ENCODE data around the gene CASQ2. TPM values are rescaled to one million over a fixed set of nuclear protein-coding genes. Genes with fewer than 3 reads are reported as not detected.

CASQ2 gene
- total and polyA plus RNA-seq, 2 donors (not counting 1 experiment from before 2014, with no cell fraction given): not detected

GRCh38 chr1:115710859-115711624, 57.5 kb downstream of the CASQ2 start:
- Mint-ChIP-seq H3K27ac (no peak overlapping the region), H3K27me3 (peaks cover 7% of the 10 kb centered on the region), H3K9me3 (ENCODE audit: insufficient read depth) (no peaks in the 10 kb centered on the region), H3K4me3 (no peak overlapping the region), H3K4me1 (no peaks in the 10 kb centered on the region)
- Histone ChIP-seq H3K27ac (ENCODE audit: low read length in 2 of 2) (no peak overlapping the region), H3K27me3 (replicated peaks in 1 of 4; ENCODE audit: control extremely low read depth in 1 of 4, control insufficient read depth in 3 of 4, insufficient read depth in 4 of 4, low read length in 3 of 4) (peaks cover 0 to 5% (median 0%) of the 10 kb centered on the region in 4 experiments), H3K79me2 (ENCODE audit: control insufficient read depth, insufficient read depth, low read length) (no peaks in the 10 kb centered on the region), H4K20me1 (ENCODE audit: control insufficient read depth, insufficient read depth, low read length, poor library complexity, severe bottlenecking) (no peaks in the 10 kb centered on the region), H3K9ac (ENCODE audit: low read length) (no peak overlapping the region), H3K9me3 (ENCODE audit: control extremely low read depth in 1 of 3, control insufficient read depth in 2 of 3, insufficient read depth in 1 of 3, low read length in 2 of 3) (no peaks in the 10 kb centered on the region), H3K4me3 (ENCODE audit: control extremely low read depth in 1 of 5, extremely low read depth in 1 of 5, insufficient read depth in 1 of 5, low read depth in 2 of 5, low read length in 4 of 5) (no peak overlapping the region), H2AFZ (ENCODE audit: insufficient read depth, low read depth, low read length, poor library complexity, severe bottlenecking) (no peak overlapping the region), H3K36me3 (replicated peaks in 1 of 2; ENCODE audit: control extremely low read depth in 1 of 2, control insufficient read depth in 1 of 2, extremely low read depth in 1 of 2, insufficient read depth in 2 of 2, low read length in 1 of 2) (no peaks in the 10 kb centered on the region), H3K4me2 (replicated peaks; ENCODE audit: low read depth, low read length, poor library complexity, severe bottlenecking) (no peak overlapping the region), H3K4me1 (ENCODE audit: control insufficient read depth in 2 of 2, insufficient read depth in 2 of 2, low read length in 2 of 2) (no peaks in the 10 kb centered on the region)
- TF ChIP-seq EZH2 (IDR thresholded peaks at IDR 0.05; ENCODE audit: borderline replicate concordance, insufficient read depth, low read depth, low read length, poor library complexity, severe bottlenecking): no peak
- TF ChIP-seq CTCF (IDR thresholded peaks at IDR 0.05): no peak
- intact Hi-C loops (cut with micrococcal nuclease): no loop called here
- DNase-seq (no peak), ATAC-seq (ENCODE audit: low read depth) (no peak)
- ChIA-PET CTCF (interaction anchor here (0.6 kb wide), 1 partner anchor 1357 kb away, joined by 3 read pairs; no protein-coding TSS in a partner anchor), POLR2A (no interaction called here)
- 76% methylated on average over 6 of the region's 9 CpGs for WGBS (ENCODE audit: insufficient coverage)
